K562 (cell line): ENCODE data around the gene IL13. TPM values are rescaled to one million over a fixed set of nuclear protein-coding genes. Genes with fewer than 3 reads are reported as not detected.
A peak's percentile ranks its signal among the peaks of the same experiment; 100 is the strongest.

Source experiments
- CBX3 ChIP-seq, 2 experiments: IDR thresholded peaks; 1 replicate in 1 of 2; 2 replicates in 1 of 2; pipeline ENCODE4 v1.6.1; 2012; ENCODE audit warnings: inconsistent platforms in 2 of 2, low read length in 2 of 2, borderline replicate concordance in 1 of 2, control low read depth in 1 of 2
- CHD1 ChIP-seq: fragments of 200-600 bp; sonication (generic); IDR thresholded peaks from one replicate; pipeline ENCODE4 v1.6.1; 2012; ENCODE audit warnings: mild to moderate bottlenecking, moderate library complexity, low read length, inconsistent platforms
- EP400 ChIP-seq: fragments of 450-650 bp; IDR thresholded peaks from 2 replicates; pipeline ENCODE4 v1.6.1; 2017; ENCODE audit warnings: antibody characterized with exemption, mild to moderate bottlenecking, moderate library complexity
- FOXK1 ChIP-seq: sonication (generic); formaldehyde crosslinking; IDR thresholded peaks from 2 replicates; pipeline ENCODE4 v1.8.0; 2022; ENCODE audit warnings: missing genetic modification reagents, mild to moderate bottlenecking, borderline replicate concordance
- HDAC3 ChIP-seq: fragments of 450-650 bp; IDR thresholded peaks from 2 replicates; pipeline ENCODE4 v1.6.1; 2018; ENCODE audit warnings: borderline replicate concordance, mild to moderate bottlenecking, moderate library complexity; ENCODE audit not compliant: partially characterized antibody
- MBD1 ChIP-seq: fragments of 250-450 bp; sonication (Bioruptor Pico); IDR thresholded peaks from 2 replicates; pipeline ENCODE4 v1.8.0; 2022; ENCODE audit warnings: inconsistent platforms
- MEF2A ChIP-seq: IDR thresholded peaks from 2 replicates; pipeline ENCODE4 v1.6.1; 2011; ENCODE audit warnings: low read depth, mild to moderate bottlenecking, low read length, moderate library complexity; ENCODE audit not compliant: control insufficient read depth
- MIER1 ChIP-seq: fragments of 450-650 bp; IDR thresholded peaks from 2 replicates; pipeline ENCODE4 v1.6.1; 2016; ENCODE audit warnings: antibody characterized with exemption, mild to moderate bottlenecking, low read depth
- NONO ChIP-seq, 2 experiments: fragments of 200-400 bp in 1 of 2; fragments of 450-650 bp in 1 of 2; formaldehyde crosslinking in 1 of 2; IDR thresholded peaks; 2 replicates each; pipeline ENCODE4 v1.6.1; 2017; ENCODE audit warnings: low read depth in 2 of 2, mild to moderate bottlenecking in 2 of 2, moderate library complexity in 2 of 2, low read length in 1 of 2
- RB1 ChIP-seq: fragments of 450-650 bp; IDR thresholded peaks from 2 replicates; pipeline ENCODE4 v1.6.1; 2017; ENCODE audit warnings: low read depth, mild to moderate bottlenecking
- RFX5 ChIP-seq: IDR thresholded peaks from 2 replicates; pipeline ENCODE4 v1.6.1; 2011; ENCODE audit warnings: low read depth, mild to moderate bottlenecking, improper control_type of control experiment, low read length
- SFPQ ChIP-seq: fragments of 200-400 bp; formaldehyde crosslinking; IDR thresholded peaks from 2 replicates; pipeline ENCODE4 v1.6.1; 2017; ENCODE audit warnings: mild to moderate bottlenecking, low read depth, low read length, moderate library complexity
- SREBF1 ChIP-seq: fragments of 150-350 bp; IDR thresholded peaks from 2 replicates; pipeline ENCODE4 v1.6.1; 2014; ENCODE audit warnings: antibody characterized with exemption, low read depth, low read length, borderline replicate concordance
- TAF9B ChIP-seq: fragments of 450-650 bp; IDR thresholded peaks from 2 replicates; pipeline ENCODE4 v1.6.1; 2018; ENCODE audit warnings: mild to moderate bottlenecking; ENCODE audit not compliant: partially characterized antibody
- USF2 ChIP-seq: sonication (generic); formaldehyde crosslinking; IDR thresholded peaks from 2 replicates; pipeline ENCODE4 v1.5.0; 2020; ENCODE audit warnings: missing genetic modification reagents
- ZBTB33 ChIP-seq: sonication (generic); formaldehyde crosslinking; IDR thresholded peaks from 2 replicates; pipeline ENCODE4 v1.8.1; 2023; ENCODE audit warnings: mild to moderate bottlenecking, missing genetic modification reagents
- ZKSCAN8 ChIP-seq: fragments of 200-800 bp; sonication (Bioruptor generic); IDR thresholded peaks from 2 replicates; pipeline ENCODE4 v1.6.1; 2016; ENCODE audit warnings: missing genetic modification characterization, missing compliant biosample characterization
- ZNF133 ChIP-seq: fragments of 250-450 bp; sonication (Bioruptor Pico); IDR thresholded peaks from 2 replicates; pipeline ENCODE4 v1.4.0; 2020; ENCODE audit warnings: mild to moderate bottlenecking
- ZNF780A ChIP-seq: fragments of 250-450 bp; sonication (Bioruptor Pico); IDR thresholded peaks from 2 replicates; pipeline ENCODE4 v1.5.0; 2021; ENCODE audit warnings: mild to moderate bottlenecking
- polyA plus RNA-seq, 8 experiments: library from polyadenylated mRNA; depleted of rRNA in 4 of 8; stranded (reverse) in 5 of 8; unstranded in 3 of 8; fragments of >200 nt; fragmentation: Nextera tagmentation in 2 of 8; fragmentation: Illumina TruSeq in 1 of 8; extraction: Ambion mirVana in 2 of 8; extraction: Trizol in 1 of 8; gene quantifications; 2 replicates each; pipeline versions ENCODE4 v1.2.1 to v1.2.3, GENCODE V29; 2011 to 2014; ENCODE audit warnings: inconsistent platforms in 1 of 8, missing spikeins in 1 of 8
- total RNA-seq, 7 experiments: library from RNA; depleted of rRNA in 6 of 7; stranded (reverse); fragments of >200 nt in 6 of 7; fragmentation: Illumina TruSeq in 2 of 7; extraction: Trizol in 2 of 7; gene quantifications; 2 replicates each; pipeline versions ENCODE4 v1.2.1 to v1.2.3, GENCODE V29; 2011 to 2021; ENCODE audit warnings: low replicate concordance in 1 of 7

IL13 gene
- total and polyA plus RNA-seq, 9 of the 15 experiments (the other 6 are each of a cell fraction or from before 2014, with no cell fraction given), result not detected

- TF ChIP-seq USF2 (no peak), TAF9B (no peak), MIER1 (no peak), ZBTB33 (CRISPR knock-in tag) (no peak), ZNF780A (CRISPR knock-in tag) (0 out of 2 replicates have a peak, but pooled peaks have one; percentile 47), RFX5 (no peak), CBX3 (IDR thresholded peaks at IDR 0.05; ENCODE audit: borderline replicate concordance in 1 of 2, low read length in 2 of 2) (peak in 1 of 2 experiments; percentile 76; a peak in 1 of 3 replicates), NONO (IDR thresholded peaks at IDR 0.05; ENCODE audit: low read depth in 2 of 2, low read length in 1 of 2) (no peak), ZNF133 (CRISPR knock-in tag) (no peak), SFPQ (no peak), MEF2A (0 out of 2 replicates have a peak, but pooled peaks have one; percentile 28), EP400 (no peak), FOXK1 (CRISPR knock-in tag) (no peak; the same call in 1 of the 2 replicates), ZKSCAN8 (CRISPR knock-in tag) (peak; percentile 87), CHD1 (no peak), SREBF1 (no peak), MBD1 (peak; percentile 68; the same call in 1 of the 2 replicates), RB1 (no peak), HDAC3 (no peak)
Measured at GRCh38 chr5:132666310-132667123, 8.5 kb downstream of the IL13 start (continued).
